K562 (cell line): Measurements from ENCODE around the gene NDUFC2. TPM values are rescaled to one million over a fixed set of nuclear protein-coding genes. Genes with fewer than 3 reads are reported as not detected.

Source experiments
- CCNT2 ChIP-seq: IDR thresholded peaks from 2 replicates; pipeline ENCODE4 v1.6.1; 2011; ENCODE audit warnings: borderline replicate concordance, low read depth, mild to moderate bottlenecking, moderate library complexity, mixed read lengths, low read length; ENCODE audit not compliant: insufficient read length; ENCODE audit errors: extremely low read depth
- CREB1 ChIP-seq, 2 experiments: sonication (generic) in 1 of 2; formaldehyde crosslinking in 1 of 2; IDR thresholded peaks; 2 replicates each; pipeline versions ENCODE4 v1.6.1 to v1.8.0; 2012 to 2022; ENCODE audit warnings: inconsistent platforms in 1 of 2, mild to moderate bottlenecking in 1 of 2, missing genetic modification reagents in 1 of 2, moderate library complexity in 1 of 2
- ELF2 ChIP-seq: fragments of 250-450 bp; sonication (Bioruptor Pico); IDR thresholded peaks from 2 replicates; pipeline ENCODE4 v1.5.0; 2021; ENCODE audit warnings: mild to moderate bottlenecking
- ELF4 ChIP-seq: fragments of 450-650 bp; formaldehyde crosslinking; IDR thresholded peaks from 2 replicates; pipeline ENCODE4 v1.4.0; 2022; ENCODE audit warnings: missing genetic modification characterization
- FUS ChIP-seq: fragments of 200-400 bp; formaldehyde crosslinking; optimal IDR thresholded peaks from 2 replicates; pipeline ENCODE3; 2017; ENCODE audit warnings: low read depth, low read length
- HEY1 ChIP-seq: fragments of 250-450 bp; sonication (Bioruptor Pico); IDR thresholded peaks from 2 replicates; pipeline ENCODE4 v1.5.0; 2020; ENCODE audit warnings: mild to moderate bottlenecking, moderate library complexity, borderline replicate concordance
- MCM3 ChIP-seq: fragments of 450-650 bp; IDR thresholded peaks from 2 replicates; pipeline ENCODE4 v1.6.1; 2016
- MED1 ChIP-seq: sonication (generic); formaldehyde crosslinking; IDR thresholded peaks from 2 replicates; pipeline ENCODE4 v1.8.1; 2023; ENCODE audit warnings: missing genetic modification reagents, borderline replicate concordance
- PPARD ChIP-seq: fragments of 250-450 bp; sonication (Bioruptor Pico); IDR thresholded peaks from 2 replicates; pipeline ENCODE4 v1.8.0; 2022; ENCODE audit warnings: inconsistent platforms, mild to moderate bottlenecking, moderate library complexity
- SRF ChIP-seq, 2 experiments: fragments of 250-450, 450-650 bp in 1 of 2; sonication (Bioruptor Pico) in 1 of 2; sonication (generic) in 1 of 2; formaldehyde crosslinking; IDR thresholded peaks; 2 replicates each; pipeline versions ENCODE4 v1.5.0 to v1.5.1; 2020 to 2022; ENCODE audit warnings: mild to moderate bottlenecking in 1 of 2, missing genetic modification reagents in 1 of 2
- STAT6 ChIP-seq: sonication (generic); formaldehyde crosslinking; IDR thresholded peaks from 2 replicates; pipeline ENCODE4 v1.8.1; 2023; ENCODE audit warnings: mild to moderate bottlenecking, missing genetic modification reagents
- TEAD2 ChIP-seq: fragments of 450-650 bp; IDR thresholded peaks from 2 replicates; pipeline ENCODE4 v1.6.1; 2016; ENCODE audit warnings: missing genetic modification characterization, control low read depth, missing compliant biosample characterization
- TSHZ1 ChIP-seq: fragments of 250-450 bp; sonication (Bioruptor Pico); IDR thresholded peaks from 2 replicates; pipeline ENCODE4 v1.4.0; 2020; ENCODE audit warnings: mild to moderate bottlenecking, moderate library complexity
- ZBTB49 ChIP-seq: sonication (generic); formaldehyde crosslinking; IDR thresholded peaks from 2 replicates; pipeline ENCODE4 v1.8.0; 2022; ENCODE audit warnings: missing genetic modification reagents, mild to moderate bottlenecking, borderline replicate concordance
- ZC3H4 ChIP-seq: sonication (generic); formaldehyde crosslinking; IDR thresholded peaks from 2 replicates; pipeline ENCODE4 v1.9.0; 2021; ENCODE audit warnings: missing genetic modification reagents, borderline replicate concordance
- ZNF398 ChIP-seq: fragments of 250-450 bp; sonication (Bioruptor Pico); IDR thresholded peaks from 2 replicates; pipeline ENCODE4 v1.8.0; 2021; ENCODE audit warnings: moderate library complexity, mild to moderate bottlenecking, inconsistent platforms
- polyA plus RNA-seq, 8 experiments: library from polyadenylated mRNA; depleted of rRNA in 4 of 8; stranded (reverse) in 5 of 8; unstranded in 3 of 8; fragments of >200 nt; fragmentation: Nextera tagmentation in 2 of 8; fragmentation: Illumina TruSeq in 1 of 8; extraction: Ambion mirVana in 2 of 8; extraction: Trizol in 1 of 8; gene quantifications; 2 replicates each; pipeline versions ENCODE4 v1.2.1 to v1.2.3, GENCODE V29; 2011 to 2014; ENCODE audit warnings: inconsistent platforms in 1 of 8, missing spikeins in 1 of 8
- total RNA-seq, 7 experiments: library from RNA; depleted of rRNA in 6 of 7; stranded (reverse); fragments of >200 nt in 6 of 7; fragmentation: Illumina TruSeq in 2 of 7; extraction: Trizol in 2 of 7; gene quantifications; 2 replicates each; pipeline versions ENCODE4 v1.2.1 to v1.2.3, GENCODE V29; 2011 to 2021; ENCODE audit warnings: low replicate concordance in 1 of 7

Gene NDUFC2
- total and polyA plus RNA-seq, 9 of the 15 experiments (the other 6 are each of a cell fraction or from before 2014, with no cell fraction given) = 168 to 1,119 (median 442) TPM

- TF ChIP-seq STAT6 = no peak
- no peak for TF ChIP-seq FUS
- TF ChIP-seq HEY1 (CRISPR knock-in tag) = no peak
- no peak for TF ChIP-seq TSHZ1
- no peak for TF ChIP-seq ELF2 (CRISPR knock-in tag)
- TF ChIP-seq ZNF398 (CRISPR knock-in tag) = no peak
- TF ChIP-seq CREB1 (IDR thresholded peaks at IDR 0.05) = peak; percentile 51; the same call in 1 of the 2 replicates
- peak; percentile 75 for TF ChIP-seq CREB1 (CRISPR knock-in tag; IDR thresholded peaks at IDR 0.05)
- no peak for TF ChIP-seq ZC3H4
- no peak for TF ChIP-seq PPARD (CRISPR knock-in tag)
- no peak for TF ChIP-seq ELF4 (CRISPR knock-in tag)
- TF ChIP-seq TEAD2 (tag) = no peak
- TF ChIP-seq MED1 (CRISPR knock-in tag) = no peak
- peak in 1 of 2 experiments; percentile 52; a peak in 2 of 4 replicates for TF ChIP-seq SRF (CRISPR knock-in tag; IDR thresholded peaks at IDR 0.05)
- no peak for TF ChIP-seq ZBTB49 (CRISPR knock-in tag)
- peak; percentile 66 for TF ChIP-seq CCNT2
- TF ChIP-seq MCM3 = no peak
Measured at GRCh38 chr11:78079232-78080083, at the start of gene NDUFC2 (continued).
